Measurements from ENCODE around the gene PCDHA4. TPM values are rescaled to one million over a fixed set of nuclear protein-coding genes. Genes with fewer than 3 reads are reported as not detected.
"Not testable (repeated sequence)": the region's sequence is repeated elsewhere in the genome, so short reads cannot be mapped to it uniquely, and the experiment has no call there.

PCDHA4 gene
- total and polyA plus RNA-seq, 12 donors, result 0.01 to 0.21 (median 0.08) TPM; not detected in 4

- H3K4me3 ChIP-seq, result peak overlapping the region in 2 of 10 donors; percentile 30 to 37
- ATAC-seq (no peak), DNase-seq (no peak)
- H3K9me3 ChIP-seq, result peaks cover 0 to 86% (median 20%) of the 10 kb centered on the region in 11 donors
- H3K27me3 ChIP-seq, result peaks cover 0 to 54% (median 18%) of the 10 kb centered on the region in 7 donors
- peak in 1 of 9 donors; percentile 14 for TF ChIP-seq CTCF (IDR thresholded peaks at IDR 0.05)
- WGBS, 2 donors, result 16 to 19% methylated on average over 15 of the region's 15 CpGs
- H3K27ac ChIP-seq, result no peak overlapping the region
- intact Hi-C loops (cut with DNase I), result no loop called here
- H3K4me1 ChIP-seq, result no peaks in the 10 kb centered on the region
- no peaks in the 10 kb centered on the region for H3K36me3 ChIP-seq
These were observed 11.6 kb upstream of the PCDHA4 start for GRCh38 chr5:140795259-140795641.

- H3K4me1 ChIP-seq; H3K4me3 ChIP-seq; H3K36me3 ChIP-seq; H3K27ac ChIP-seq; intact Hi-C loops (cut with DNase I); DNase-seq; ATAC-seq: not testable (repeated sequence)
- WGBS, 2 donors, result 37 to 50% methylated on average over 59 to 72 of the region's 72 CpGs
- Histone ChIP-seq H3K9me3 (peaks cover 0 to 84% (median 20%) of the 10 kb centered on the region in 11 donors), H3K27me3 (peaks cover 0 to 61% (median 21%) of the 10 kb centered on the region in 7 donors)
These were observed 10.7 kb upstream of the PCDHA4 start for GRCh38 chr5:140796072-140796717.

- intact Hi-C loops (cut with DNase I), result no loop called here
- H3K36me3 ChIP-seq, result no peaks in the 10 kb centered on the region
- DNase-seq, result no peak
- no peak overlapping the region for H3K27ac ChIP-seq
- no peak overlapping the region for H3K4me3 ChIP-seq
- H3K4me1 ChIP-seq, result no peaks in the 10 kb centered on the region
- no peak for ATAC-seq
- TF ChIP-seq CTCF (IDR thresholded peaks at IDR 0.05), result no peak
- H3K9me3 ChIP-seq, result peaks cover 0 to 84% (median 21%) of the 10 kb centered on the region in 11 donors
- 42 to 50% methylated on average over 39 of the region's 39 CpGs for WGBS, 2 donors
- H3K27me3 ChIP-seq, result peaks cover 0 to 67% (median 26%) of the 10 kb centered on the region in 7 donors
These were observed 10.2 kb upstream of the PCDHA4 start for GRCh38 chr5:140796718-140797095.

GRCh38 chr5:140800816-140801493 lies 5.9 kb upstream of the PCDHA4 start, which contains the start of gene PCDHA3:
PCDHA3 (plus strand) TSS chr5:140801057.
- ATAC-seq (no peak), DNase-seq (no peak)
- Histone ChIP-seq H3K36me3 (no peaks in the 10 kb centered on the region), H3K9me3 (peaks cover 0 to 70% (median 23%) of the 10 kb centered on the region in 11 donors), H3K4me1 (no peaks in the 10 kb centered on the region), H3K4me3 (peak within 1 kb of the TSS in 9 of 10 donors; percentile 18 to 51 (median 28)), H3K27me3 (peaks cover 0 to 75% (median 29%) of the 10 kb centered on the region in 7 donors), H3K27ac (no peak within 1 kb of the TSS)
- intact Hi-C loops (cut with DNase I), result no loop called here
- WGBS, 2 donors, result 10 to 13% methylated on average over 29 of the region's 29 CpGs
- TF ChIP-seq CTCF (IDR thresholded peaks at IDR 0.05), result peak in 6 of 9 donors; percentile 25 to 56 (median 36)
